Activated CD4-positive, alpha-beta T cell treated with anti-CD3 and anti-CD28 coated beads, Interleukin-10, Interleukin-2, amounts not matched to agents 100 ng/mL and 50 ng/mL, durations not matched to agents 16 hours and 8 hours (primary cell): ENCODE measurements around the gene PIP5K1A.

Source experiments
- DNase-seq: peaks from one replicate; pipeline ENCODE4 v3.0.0-alpha.2; 2020

The PIP5K1A gene

DNA sequence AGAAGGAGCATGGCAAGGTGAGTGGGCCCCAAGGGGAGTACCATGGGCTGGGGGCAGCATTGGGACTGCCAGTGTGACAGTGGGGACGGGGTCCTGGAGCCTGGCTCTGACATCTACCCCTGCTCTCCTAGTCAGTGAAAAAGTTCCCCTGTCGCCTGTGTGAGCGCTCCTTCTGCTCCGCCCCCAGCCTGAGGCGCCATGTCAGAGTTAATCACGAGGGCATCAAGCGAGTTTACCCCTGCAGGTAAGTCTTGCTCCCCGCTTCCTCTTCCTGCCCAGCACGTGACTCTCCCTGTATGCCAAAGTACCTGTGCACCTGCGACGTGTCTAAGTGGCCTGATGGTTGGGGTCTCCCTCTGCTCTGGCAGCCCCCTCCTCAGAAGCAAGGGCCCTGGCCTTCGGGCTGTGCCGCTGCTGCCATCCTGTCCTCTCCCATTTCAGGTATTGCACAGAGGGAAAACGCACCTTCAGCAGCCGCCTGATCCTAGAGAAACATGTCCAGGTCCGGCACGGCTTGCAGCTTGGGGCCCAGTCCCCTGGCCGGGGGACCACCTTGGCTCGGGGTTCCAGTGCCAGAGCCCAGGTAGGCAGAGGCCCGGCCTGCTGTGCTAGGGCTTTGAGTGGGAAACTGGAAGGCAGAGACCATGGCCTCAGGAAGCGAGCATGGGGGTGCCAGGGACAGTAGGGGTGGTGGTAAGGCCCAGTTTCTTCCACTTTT lies 91.8 kb downstream of the PIP5K1A start:
- DNase-seq = no peak

- no peak for DNase-seq
Observed at GRCh38 chr1:151290709-151291303, 92.5 kb downstream of the PIP5K1A start.

GRCh38 chr1:151292207-151293030 lies 94.1 kb downstream of the PIP5K1A start:
- DNase-seq = no peak

DNA sequence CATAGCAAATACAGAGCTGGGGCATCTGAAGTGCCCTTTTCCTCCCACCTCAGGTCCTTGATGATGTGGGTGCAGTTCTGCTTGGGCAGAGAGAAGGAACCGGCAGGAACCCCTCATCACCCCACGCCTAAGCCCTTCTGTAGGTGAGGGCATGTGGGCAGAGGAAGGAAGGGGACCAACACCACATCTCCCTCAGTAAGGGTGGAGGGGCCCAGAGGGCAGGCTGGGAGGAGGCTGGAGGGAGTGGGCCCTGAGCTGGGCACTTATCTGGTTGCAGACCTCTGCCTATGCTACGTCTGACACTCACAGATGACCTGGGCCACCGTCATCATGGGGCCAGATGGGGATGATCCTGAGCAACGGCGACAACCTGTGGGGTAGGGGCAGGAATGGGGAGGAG lies 94.7 kb downstream of the PIP5K1A start:
- no peak for DNase-seq

- DNase-seq = no peak
Observed at GRCh38 chr1:151294742-151295462, 96.5 kb downstream of the PIP5K1A start.
